ENCODE measurements around the gene OSBPL8. TPM values are rescaled to one million over a fixed set of nuclear protein-coding genes. Genes with fewer than 3 reads are reported as not detected.

Gene OSBPL8
- total and polyA plus RNA-seq, 2 of the 8 experiments (the other 6 are each of a cell fraction or from before 2014, with no cell fraction given), result 10.9 to 81.1 TPM

DNA sequence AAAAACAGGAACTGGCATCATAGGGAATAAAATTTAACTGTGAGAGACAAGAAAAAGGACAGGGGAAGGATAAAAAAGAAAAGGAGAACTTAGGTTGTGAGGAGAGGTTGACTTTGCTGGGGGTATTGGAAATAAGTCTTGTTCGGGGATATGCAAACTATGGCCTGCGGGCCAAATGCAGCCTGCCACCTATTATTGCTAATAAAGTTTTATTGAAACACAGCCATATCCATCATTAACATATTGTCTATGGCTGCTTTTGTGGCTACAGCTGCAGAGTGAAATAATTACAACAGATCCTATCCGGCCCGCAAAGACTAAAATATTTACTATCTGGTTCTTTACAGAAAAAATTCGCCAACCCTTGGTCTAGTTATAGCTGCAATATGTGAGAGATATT, 230.0 kb downstream of the OSBPL8 start (continued):
- TF ChIP-seq HDAC6 (IDR thresholded peaks at IDR 0.05; ENCODE audit: low read depth, low read length) (no peak), CTBP2 (IDR thresholded peaks at IDR 0.05; ENCODE audit: borderline replicate concordance, insufficient read depth, insufficient read length, low read length) (no peak), NRF1 (IDR thresholded peaks at IDR 0.05; ENCODE audit: low read depth, low read length) (no peak), POLR2AphosphoS5 (IDR thresholded peaks at IDR 0.05; ENCODE audit: low read depth, low read length) (no peak), CBX5 (IDR thresholded peaks at IDR 0.05; ENCODE audit: low read depth, low read length) (no peak), KDM4A (IDR thresholded peaks at IDR 0.05; ENCODE audit: low read depth, low read length, severe bottlenecking) (no peak), RNF2 (IDR thresholded peaks at IDR 0.05; ENCODE audit: borderline replicate concordance, low read depth, low read length, missing control alignments, poor library complexity, severe bottlenecking) (no peak), USF2 (IDR thresholded peaks at IDR 0.05; ENCODE audit: low read length) (no peak)

Data from H1 (cell line).